Calu3 (cell line): ENCODE measurements around the gene KPNA2. TPM values are rescaled to one million over a fixed set of nuclear protein-coding genes. Genes with fewer than 3 reads are reported as not detected.
"Not testable (repeated sequence)": the region's sequence is repeated elsewhere in the genome, so short reads cannot be mapped to it uniquely, and the experiment has no call there.

ENCODE experiments used
- BruUV-seq: library from RNA; stranded (reverse); fragments of 400-500 nt; replicated peaks from 2 replicates; lab custom pipeline; 2021; lab: Mats Ljungman, UMichigan
- CTCF ChIA-PET: fragments of 300-600 bp; sonication (Branson Sonifier 250); formaldehyde crosslinking; loops from one replicate; lab custom pipeline; 2022; ENCODE audit warnings: antibody characterized with exemption; lab: Charles Lee
- DNase-seq: peaks from one replicate; pipeline ENCODE4 v3.0.0; 2022
- H3K27ac Mint-ChIP-seq: one replicate; pipeline ENCODE4 v1.8.0; 2022; ENCODE audit warnings: mixed read lengths; ENCODE audit not compliant: unreplicated experiment
- H3K27me3 Mint-ChIP-seq: one replicate; pipeline ENCODE4 v1.8.0; 2022; ENCODE audit warnings: mixed read lengths; ENCODE audit not compliant: unreplicated experiment
- H3K36me3 Mint-ChIP-seq: one replicate; pipeline ENCODE4 v1.8.0; 2022; ENCODE audit warnings: mild to moderate bottlenecking, moderate library complexity, mixed read lengths; ENCODE audit not compliant: insufficient read depth, unreplicated experiment
- H3K4me1 Mint-ChIP-seq: one replicate; pipeline ENCODE4 v1.8.0; 2022; ENCODE audit warnings: mild to moderate bottlenecking, low read depth, mixed read lengths; ENCODE audit not compliant: unreplicated experiment
- H3K4me3 Mint-ChIP-seq: one replicate; pipeline ENCODE4 v1.8.0; 2022; ENCODE audit warnings: mild to moderate bottlenecking, low read depth, moderate library complexity, mixed read lengths; ENCODE audit not compliant: unreplicated experiment
- H3K9me3 Mint-ChIP-seq: one replicate; pipeline ENCODE4 v1.8.0; 2022; ENCODE audit warnings: low read depth, mixed read lengths; ENCODE audit not compliant: unreplicated experiment
- intact Hi-C: fragments of 100-400 bp; cut with micrococcal nuclease; formaldehyde crosslinking; loops from one replicate; pipeline ENCODE4 v1.10.0; 2022; ENCODE audit not compliant: unreplicated experiment
- total RNA-seq: library from RNA; stranded (reverse); gene quantifications from 2 replicates; pipeline ENCODE4 v1.2.3, GENCODE V29; 2022
- TF ChIP-seq, protein P1 (sequence below): fragments of 200-600 bp; IDR thresholded peaks from one replicate; pipeline ENCODE4 v1.8.0; 2022; ENCODE audit warnings: antibody characterized with exemption; ENCODE audit not compliant: unreplicated experiment

The KPNA2 gene
- total RNA-seq, 1 experiment from 2014 or later = 209 TPM

DNA sequence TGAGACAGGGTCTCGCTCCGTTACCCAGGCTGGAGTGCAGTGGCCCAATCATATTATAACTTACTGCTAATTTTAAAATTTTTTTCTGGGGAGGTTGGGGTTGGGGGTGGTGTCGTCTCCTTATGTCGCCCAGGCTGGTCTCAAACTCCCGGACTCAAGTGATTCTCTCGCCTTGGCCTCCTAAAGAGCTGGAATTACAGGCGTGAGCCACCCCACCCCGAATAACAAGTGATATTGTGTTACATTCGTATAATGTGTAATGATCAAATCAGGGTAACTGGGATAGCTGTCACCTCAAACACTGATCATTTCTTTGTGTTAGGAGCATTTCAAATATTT, 16.2 kb upstream of the KPNA2 start:
- H3K27me3 Mint-ChIP-seq = peaks cover 8% of the 10 kb centered on the region
- peaks cover 15% of the 10 kb centered on the region for H3K4me1 Mint-ChIP-seq
- no peak for DNase-seq
- H3K9me3 Mint-ChIP-seq = no peaks in the 10 kb centered on the region
- no TSS peak for BruUV-seq
- intact Hi-C loops = loop anchor here (2.0 kb wide), 1 partner anchor 25 kb away; no protein-coding TSS in a partner anchor
- peak overlapping the region; percentile 76 for H3K4me3 Mint-ChIP-seq
- CTCF ChIA-PET = interaction anchor here (0.6 to 1.5 kb wide), 3 partner anchors 9 to 15 kb away, joined by 3 to 5 read pairs (median 5); no protein-coding TSS in a partner anchor
- peak overlapping the region; percentile 99 for H3K27ac Mint-ChIP-seq
- TF ChIP-seq, protein P1, sequence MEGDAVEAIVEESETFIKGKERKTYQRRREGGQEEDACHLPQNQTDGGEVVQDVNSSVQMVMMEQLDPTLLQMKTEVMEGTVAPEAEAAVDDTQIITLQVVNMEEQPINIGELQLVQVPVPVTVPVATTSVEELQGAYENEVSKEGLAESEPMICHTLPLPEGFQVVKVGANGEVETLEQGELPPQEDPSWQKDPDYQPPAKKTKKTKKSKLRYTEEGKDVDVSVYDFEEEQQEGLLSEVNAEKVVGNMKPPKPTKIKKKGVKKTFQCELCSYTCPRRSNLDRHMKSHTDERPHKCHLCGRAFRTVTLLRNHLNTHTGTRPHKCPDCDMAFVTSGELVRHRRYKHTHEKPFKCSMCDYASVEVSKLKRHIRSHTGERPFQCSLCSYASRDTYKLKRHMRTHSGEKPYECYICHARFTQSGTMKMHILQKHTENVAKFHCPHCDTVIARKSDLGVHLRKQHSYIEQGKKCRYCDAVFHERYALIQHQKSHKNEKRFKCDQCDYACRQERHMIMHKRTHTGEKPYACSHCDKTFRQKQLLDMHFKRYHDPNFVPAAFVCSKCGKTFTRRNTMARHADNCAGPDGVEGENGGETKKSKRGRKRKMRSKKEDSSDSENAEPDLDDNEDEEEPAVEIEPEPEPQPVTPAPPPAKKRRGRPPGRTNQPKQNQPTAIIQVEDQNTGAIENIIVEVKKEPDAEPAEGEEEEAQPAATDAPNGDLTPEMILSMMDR = no peak
- H3K36me3 Mint-ChIP-seq = peaks cover 19% of the 10 kb centered on the region

DNA sequence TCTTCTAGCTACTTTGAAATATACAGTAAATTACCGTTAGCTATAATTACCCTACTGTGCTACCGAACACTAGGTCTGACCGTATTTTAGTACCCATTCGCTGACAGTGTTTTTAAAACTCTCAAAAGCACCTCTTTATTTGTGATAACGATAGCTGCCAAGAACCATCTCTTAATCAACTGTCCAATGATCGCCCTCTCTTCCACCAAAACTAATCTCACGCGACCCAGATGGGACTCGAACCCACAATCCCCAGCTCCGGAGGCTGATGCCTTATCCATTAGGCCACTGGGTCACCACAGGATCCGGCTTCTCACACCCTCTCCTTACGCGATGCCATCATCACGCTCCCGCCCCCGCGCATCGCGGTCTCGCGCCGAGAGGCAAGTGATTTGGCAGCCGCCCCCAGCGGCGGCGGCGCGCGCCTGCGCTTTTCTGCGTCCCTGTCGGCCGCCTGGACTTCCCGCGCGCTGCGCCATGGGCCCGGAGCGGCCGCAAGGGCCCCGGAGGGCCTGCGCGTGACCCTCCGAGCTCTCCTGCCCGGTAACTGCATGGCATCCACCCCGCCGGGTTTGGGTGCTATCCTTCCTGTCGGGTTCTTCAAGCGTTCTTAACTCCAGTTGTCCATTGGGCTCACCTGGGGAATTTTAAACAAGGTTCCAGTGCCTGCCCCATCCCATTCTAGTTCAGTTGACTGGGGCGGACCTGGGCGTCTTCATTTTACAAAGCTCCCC, 15.7 kb upstream of the KPNA2 start:
- Mint-ChIP-seq H3K9me3 (no peaks in the 10 kb centered on the region), H3K27me3 (peaks cover 8% of the 10 kb centered on the region), H3K27ac (peak overlapping the region; percentile 99), H3K4me3 (peak overlapping the region; percentile 76), H3K4me1 (peaks cover 15% of the 10 kb centered on the region), H3K36me3 (peaks cover 19% of the 10 kb centered on the region)
- TF ChIP-seq, protein P1 = peak; percentile 38
- BruUV-seq = TSS peak; percentile 100
- intact Hi-C loops = loop anchor here (2.0 kb wide), 1 partner anchor 25 kb away; no protein-coding TSS in a partner anchor
- CTCF ChIA-PET = interaction anchor here (0.6 to 1.5 kb wide), 3 partner anchors 10 to 16 kb away, joined by 3 to 5 read pairs (median 5); no protein-coding TSS in a partner anchor
- DNase-seq = peak; percentile 98

DNA sequence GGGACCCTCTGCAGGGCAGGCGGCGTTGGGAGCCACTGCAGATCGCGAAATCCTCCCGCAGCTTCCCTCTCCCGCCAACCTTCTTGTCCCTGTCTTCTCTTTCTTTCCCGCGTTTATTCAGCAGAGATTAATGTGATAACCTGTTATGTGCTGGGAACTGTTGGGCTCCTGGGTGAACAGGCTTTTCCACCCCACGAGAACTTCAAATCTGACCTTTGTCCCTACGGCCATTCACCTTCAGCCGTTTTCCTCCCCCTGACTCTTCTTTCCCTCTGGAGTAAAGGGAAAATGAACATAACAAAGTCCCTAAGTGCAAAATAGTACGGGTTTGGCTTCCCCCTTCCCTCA, 15.2 kb upstream of the KPNA2 start:
- intact Hi-C loops = no loop called here
- Mint-ChIP-seq H3K27me3 (peaks cover 8% of the 10 kb centered on the region), H3K4me3 (peak overlapping the region; percentile 76), H3K36me3 (peaks cover 19% of the 10 kb centered on the region), H3K4me1 (peaks cover 15% of the 10 kb centered on the region), H3K9me3 (no peaks in the 10 kb centered on the region), H3K27ac (peak overlapping the region; percentile 99)
- CTCF ChIA-PET = interaction anchor here (1.4 to 1.5 kb wide), 2 partner anchors 10 to 13 kb away, joined by 3 to 5 read pairs; no protein-coding TSS in a partner anchor
- TF ChIP-seq, protein P1 = no peak
- DNase-seq = no peak
- TSS peak; percentile 61 for BruUV-seq

DNA sequence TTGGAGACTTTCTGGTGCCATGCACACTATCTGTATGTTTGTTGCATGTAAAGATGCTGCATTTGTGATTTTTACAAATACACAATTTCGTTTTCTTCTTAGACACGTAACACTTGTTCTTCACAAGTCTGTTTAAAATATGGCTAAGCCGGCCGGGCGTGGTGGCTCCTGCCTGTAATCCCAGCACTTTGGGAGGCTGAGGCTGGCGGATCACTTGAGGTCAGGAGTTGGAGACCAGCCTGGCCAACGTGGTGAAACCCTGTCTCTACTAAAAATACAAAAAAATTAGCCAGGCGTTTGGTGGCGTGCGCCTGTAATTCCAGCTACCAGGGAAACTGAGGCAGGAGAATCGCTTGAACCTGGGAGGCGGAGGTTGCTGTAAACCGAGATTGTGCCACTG, 14.7 kb upstream of the KPNA2 start:
- CTCF ChIA-PET = interaction anchor here (0.6 to 1.5 kb wide), 3 partner anchors 11 to 1439 kb away, joined by 3 to 5 read pairs (median 3); no protein-coding TSS in a partner anchor
- peak overlapping the region; percentile 99 for H3K27ac Mint-ChIP-seq
- peaks cover 15% of the 10 kb centered on the region for H3K4me1 Mint-ChIP-seq
- H3K36me3 Mint-ChIP-seq = peaks cover 19% of the 10 kb centered on the region
- intact Hi-C loops, BruUV-seq, H3K27me3 Mint-ChIP-seq, DNase-seq, H3K9me3 Mint-ChIP-seq: not testable (repeated sequence)
- peak overlapping the region; percentile 76 for H3K4me3 Mint-ChIP-seq
